HepG2 (cell line): ENCODE data around the gene FAM222A. TPM values are rescaled to one million over a fixed set of nuclear protein-coding genes. Genes with fewer than 3 reads are reported as not detected.
A peak's percentile ranks its signal among the peaks of the same experiment; 100 is the strongest.

Experiments used
- RARA ChIP-seq: IDR thresholded peaks from 2 replicates; pipeline ENCODE4 v1.6.1; 2016; ENCODE audit warnings: missing genetic modification reagents, missing compliant biosample characterization
- SMAD9 ChIP-seq: sonication (generic); formaldehyde crosslinking; IDR thresholded peaks from 2 replicates; pipeline ENCODE4 v1.5.1; 2020; ENCODE audit warnings: mild to moderate bottlenecking, missing genetic modification reagents
- ZBTB3 ChIP-seq: sonication (generic); formaldehyde crosslinking; IDR thresholded peaks from 2 replicates; pipeline ENCODE4 v1.4.0; 2020; ENCODE audit warnings: low read depth, mild to moderate bottlenecking, moderate library complexity, missing genetic modification reagents, borderline replicate concordance
- ZNF234 ChIP-seq: sonication (generic); formaldehyde crosslinking; conservative IDR thresholded peaks from 2 replicates; pipeline ENCODE4 v1.5.1; 2020; ENCODE audit warnings: mild to moderate bottlenecking, missing genetic modification reagents
- polyA plus RNA-seq, 8 experiments: library from polyadenylated mRNA; depleted of rRNA in 3 of 8; stranded (reverse) in 7 of 8; unstranded in 1 of 8; fragments of >200 nt; fragmentation: Illumina TruSeq in 4 of 8; extraction: Trizol in 4 of 8; gene quantifications; 2 replicates each; pipeline versions ENCODE4 v1.2.1 to v1.2.3, GENCODE V29; 2011 to 2016; ENCODE audit warnings: low read depth in 4 of 8, missing spikeins in 1 of 8, mixed read lengths in 1 of 8; ENCODE audit not compliant: insufficient read depth in 1 of 8
- total RNA-seq, 5 experiments: library from RNA; depleted of rRNA; stranded (reverse); fragments of >200 nt; fragmentation: Illumina TruSeq; extraction: Trizol; gene quantifications; 2 replicates each; pipeline ENCODE4 v1.2.3, GENCODE V29; 2016; ENCODE audit warnings: low read depth in 1 of 5
- TF ChIP-seq, protein P1 (sequence below): sonication (generic); formaldehyde crosslinking; IDR thresholded peaks from 2 replicates; pipeline ENCODE4 v1.5.0; 2020; ENCODE audit warnings: mild to moderate bottlenecking, missing genetic modification reagents
- TF ChIP-seq, protein P2 (sequence below), 2 experiments: fragments of 450-650 bp in 1 of 2; sonication (generic) in 1 of 2; formaldehyde crosslinking in 1 of 2; IDR thresholded peaks; 2 replicates each; pipeline versions ENCODE4 v1.6.1 to v1.8.0; 2016 to 2022; ENCODE audit warnings: antibody characterized with exemption in 1 of 2, mild to moderate bottlenecking in 1 of 2, missing genetic modification reagents in 1 of 2

The FAM222A gene
- total and polyA plus RNA-seq, 2 of the 13 experiments (the other 11 are each of a cell fraction or from before 2014, with no cell fraction given), result 2.7 to 9.6 TPM

GRCh38 chr12:109710205-109710746 is 3.3 kb upstream of the FAM222A start (continued):
- TF ChIP-seq, protein P1, sequence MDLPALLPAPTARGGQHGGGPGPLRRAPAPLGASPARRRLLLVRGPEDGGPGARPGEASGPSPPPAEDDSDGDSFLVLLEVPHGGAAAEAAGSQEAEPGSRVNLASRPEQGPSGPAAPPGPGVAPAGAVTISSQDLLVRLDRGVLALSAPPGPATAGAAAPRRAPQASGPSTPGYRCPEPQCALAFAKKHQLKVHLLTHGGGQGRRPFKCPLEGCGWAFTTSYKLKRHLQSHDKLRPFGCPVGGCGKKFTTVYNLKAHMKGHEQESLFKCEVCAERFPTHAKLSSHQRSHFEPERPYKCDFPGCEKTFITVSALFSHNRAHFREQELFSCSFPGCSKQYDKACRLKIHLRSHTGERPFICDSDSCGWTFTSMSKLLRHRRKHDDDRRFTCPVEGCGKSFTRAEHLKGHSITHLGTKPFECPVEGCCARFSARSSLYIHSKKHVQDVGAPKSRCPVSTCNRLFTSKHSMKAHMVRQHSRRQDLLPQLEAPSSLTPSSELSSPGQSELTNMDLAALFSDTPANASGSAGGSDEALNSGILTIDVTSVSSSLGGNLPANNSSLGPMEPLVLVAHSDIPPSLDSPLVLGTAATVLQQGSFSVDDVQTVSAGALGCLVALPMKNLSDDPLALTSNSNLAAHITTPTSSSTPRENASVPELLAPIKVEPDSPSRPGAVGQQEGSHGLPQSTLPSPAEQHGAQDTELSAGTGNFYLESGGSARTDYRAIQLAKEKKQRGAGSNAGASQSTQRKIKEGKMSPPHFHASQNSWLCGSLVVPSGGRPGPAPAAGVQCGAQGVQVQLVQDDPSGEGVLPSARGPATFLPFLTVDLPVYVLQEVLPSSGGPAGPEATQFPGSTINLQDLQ, result no peak
- TF ChIP-seq RARA, result peak; percentile 76
- no peak for TF ChIP-seq SMAD9 (CRISPR knock-in tag)
- TF ChIP-seq, protein P2, sequence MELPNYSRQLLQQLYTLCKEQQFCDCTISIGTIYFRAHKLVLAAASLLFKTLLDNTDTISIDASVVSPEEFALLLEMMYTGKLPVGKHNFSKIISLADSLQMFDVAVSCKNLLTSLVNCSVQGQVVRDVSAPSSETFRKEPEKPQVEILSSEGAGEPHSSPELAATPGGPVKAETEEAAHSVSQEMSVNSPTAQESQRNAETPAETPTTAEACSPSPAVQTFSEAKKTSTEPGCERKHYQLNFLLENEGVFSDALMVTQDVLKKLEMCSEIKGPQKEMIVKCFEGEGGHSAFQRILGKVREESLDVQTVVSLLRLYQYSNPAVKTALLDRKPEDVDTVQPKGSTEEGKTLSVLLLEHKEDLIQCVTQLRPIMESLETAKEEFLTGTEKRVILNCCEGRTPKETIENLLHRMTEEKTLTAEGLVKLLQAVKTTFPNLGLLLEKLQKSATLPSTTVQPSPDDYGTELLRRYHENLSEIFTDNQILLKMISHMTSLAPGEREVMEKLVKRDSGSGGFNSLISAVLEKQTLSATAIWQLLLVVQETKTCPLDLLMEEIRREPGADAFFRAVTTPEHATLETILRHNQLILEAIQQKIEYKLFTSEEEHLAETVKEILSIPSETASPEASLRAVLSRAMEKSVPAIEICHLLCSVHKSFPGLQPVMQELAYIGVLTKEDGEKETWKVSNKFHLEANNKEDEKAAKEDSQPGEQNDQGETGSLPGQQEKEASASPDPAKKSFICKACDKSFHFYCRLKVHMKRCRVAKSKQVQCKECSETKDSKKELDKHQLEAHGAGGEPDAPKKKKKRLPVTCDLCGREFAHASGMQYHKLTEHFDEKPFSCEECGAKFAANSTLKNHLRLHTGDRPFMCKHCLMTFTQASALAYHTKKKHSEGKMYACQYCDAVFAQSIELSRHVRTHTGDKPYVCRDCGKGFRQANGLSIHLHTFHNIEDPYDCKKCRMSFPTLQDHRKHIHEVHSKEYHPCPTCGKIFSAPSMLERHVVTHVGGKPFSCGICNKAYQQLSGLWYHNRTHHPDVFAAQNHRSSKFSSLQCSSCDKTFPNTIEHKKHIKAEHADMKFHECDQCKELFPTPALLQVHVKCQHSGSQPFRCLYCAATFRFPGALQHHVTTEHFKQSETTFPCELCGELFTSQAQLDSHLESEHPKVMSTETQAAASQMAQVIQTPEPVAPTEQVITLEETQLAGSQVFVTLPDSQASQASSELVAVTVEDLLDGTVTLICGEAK (IDR thresholded peaks at IDR 0.05), result no peak
- TF ChIP-seq, protein P2 (CRISPR knock-in tag; IDR thresholded peaks at IDR 0.05), result no peak
- no peak for TF ChIP-seq ZNF234 (CRISPR knock-in tag)
- TF ChIP-seq ZBTB3, result peak; percentile 62; the same call in 1 of the 2 replicates
- TF ChIP-seq, all 625 proteins: peak for 31
